CD14-positive monocyte (primary cell): ENCODE results near the gene SLC36A1. TPM values are rescaled to one million over a fixed set of nuclear protein-coding genes. Genes with fewer than 3 reads are reported as not detected.
A peak's percentile ranks its signal among the peaks of the same experiment; 100 is the strongest.

Source experiments
- DNase-seq, 3 donors: peaks; one replicate each; pipeline ENCODE4 v3.0.0-alpha.2; 2011 to 2022
- H2AFZ ChIP-seq: 2 replicates; pipeline ENCODE4 v1.6.0; 2012; ENCODE audit warnings: mild to moderate bottlenecking, low read depth, low read length, inconsistent platforms; ENCODE audit not compliant: insufficient read depth, poor library complexity, severe bottlenecking
- H3K27ac ChIP-seq, 2 donors: 1 replicate in 1 of 2; 2 replicates in 1 of 2; pipeline ENCODE4 v1.5.1; 2012 to 2013; ENCODE audit warnings: low read length in 2 of 2, control low read depth in 1 of 2, inconsistent platforms in 1 of 2, low read depth in 1 of 2, mild to moderate bottlenecking in 1 of 2
- H3K27me3 ChIP-seq, 2 donors: one replicate each; pipeline versions ENCODE4 v1.6.0 to v1.6.1; 2011 to 2013; ENCODE audit warnings: low read length in 2 of 2; ENCODE audit not compliant: control insufficient read depth in 2 of 2, insufficient read depth in 2 of 2
- H3K36me3 ChIP-seq, 2 donors: replicated peaks in 1 of 2; 1 replicate in 1 of 2; 2 replicates in 1 of 2; pipeline versions ENCODE4 v1.5.1 to v1.6.1; 2012 to 2013; ENCODE audit warnings: low read length in 2 of 2, control low read depth in 1 of 2, inconsistent platforms in 1 of 2, mild to moderate bottlenecking in 1 of 2; ENCODE audit not compliant: insufficient read depth in 2 of 2, control insufficient read depth in 1 of 2
- H3K4me1 ChIP-seq, 2 donors: 1 replicate in 1 of 2; 2 replicates in 1 of 2; pipeline versions ENCODE4 v1.5.1 to v1.6.1; 2012 to 2013; ENCODE audit warnings: low read length in 2 of 2, control low read depth in 1 of 2, inconsistent platforms in 1 of 2, mild to moderate bottlenecking in 1 of 2, moderate library complexity in 1 of 2; ENCODE audit not compliant: insufficient read depth in 2 of 2, control insufficient read depth in 1 of 2
- H3K4me2 ChIP-seq: replicated peaks from 2 replicates; pipeline ENCODE3; 2012; ENCODE audit warnings: low read length, moderate library complexity, mild to moderate bottlenecking; ENCODE audit not compliant: poor library complexity, severe bottlenecking; ENCODE audit errors: extremely low read depth
- H3K4me3 ChIP-seq, 3 experiments: fragments of 200-600 bp in 1 of 3; sonication (generic) in 1 of 3; replicated peaks in 1 of 3; 1 replicate in 2 of 3; 2 replicates in 1 of 3; pipeline ENCODE4 v1.5.1; 2011 to 2013; ENCODE audit warnings: low read length in 3 of 3, mild to moderate bottlenecking in 3 of 3, control low read depth in 2 of 3, low read depth in 2 of 3, inconsistent platforms in 1 of 3, moderate library complexity in 1 of 3
- H3K79me2 ChIP-seq: 2 replicates; pipeline ENCODE4 v1.6.0; 2012; ENCODE audit warnings: mild to moderate bottlenecking, control low read depth, inconsistent platforms, low read length, moderate library complexity; ENCODE audit not compliant: insufficient read depth
- H3K9ac ChIP-seq: 2 replicates; pipeline ENCODE4 v1.6.0; 2017; ENCODE audit warnings: low read length, mild to moderate bottlenecking; ENCODE audit not compliant: insufficient read depth, poor library complexity, severe bottlenecking
- H3K9me3 ChIP-seq, 2 donors: replicated peaks in 1 of 2; 1 replicate in 1 of 2; 2 replicates in 1 of 2; pipeline versions ENCODE4 v1.5.1 to v1.6.1; 2012 to 2013; ENCODE audit warnings: low read length in 2 of 2, control low read depth in 1 of 2; ENCODE audit not compliant: control insufficient read depth in 1 of 2, insufficient read depth in 1 of 2
- H4K20me1 ChIP-seq: 2 replicates; pipeline ENCODE4 v1.6.0; 2012; ENCODE audit warnings: mild to moderate bottlenecking, low read length, control low read depth, moderate library complexity; ENCODE audit not compliant: insufficient read depth
- H3K27ac Mint-ChIP-seq, 7 donors: one replicate each; pipeline ENCODE4 v1.8.0; 2020; ENCODE audit warnings: mild to moderate bottlenecking in 7 of 7, mixed read lengths in 7 of 7, moderate library complexity in 6 of 7, inconsistent platforms in 2 of 7
- H3K27me3 Mint-ChIP-seq, 3 donors: one replicate each; pipeline ENCODE4 v1.8.0; 2021 to 2022; ENCODE audit warnings: low read depth in 3 of 3, mild to moderate bottlenecking in 3 of 3, mixed read lengths in 3 of 3, moderate library complexity in 3 of 3, inconsistent platforms in 1 of 3
- H3K36me3 Mint-ChIP-seq, 2 donors: one replicate each; pipeline ENCODE4 v1.8.0; 2020; ENCODE audit warnings: mixed read lengths in 2 of 2, inconsistent platforms in 1 of 2, mild to moderate bottlenecking in 1 of 2
- H3K4me1 Mint-ChIP-seq: one replicate; pipeline ENCODE4 v1.8.0; 2020; ENCODE audit warnings: mild to moderate bottlenecking, mixed read lengths
- H3K4me3 Mint-ChIP-seq, 2 donors: one replicate each; pipeline ENCODE4 v1.8.0; 2020; ENCODE audit warnings: mild to moderate bottlenecking in 2 of 2, mixed read lengths in 2 of 2, moderate library complexity in 1 of 2
- H3K9me3 Mint-ChIP-seq, 7 donors: one replicate each; pipeline ENCODE4 v1.8.0; 2020 to 2022; ENCODE audit warnings: mixed read lengths in 7 of 7, mild to moderate bottlenecking in 6 of 7, moderate library complexity in 6 of 7, inconsistent platforms in 2 of 7
- CTCF ChIP-seq: fragments of 200-600 bp; IDR thresholded peaks from one replicate; pipeline ENCODE4 v1.8.0; 2022; ENCODE audit warnings: antibody characterized with exemption, mild to moderate bottlenecking
- WGBS: methylation state at CpG from one replicate; pipeline ENCODE4 v1.1.5; 2013; ENCODE audit warnings: missing lambda C conversion rate; ENCODE audit not compliant: insufficient coverage; 5-methylcytosine and 5-hydroxymethylcytosine counted together
- intact Hi-C, 2 donors: fragments of 100-400 bp; cut with micrococcal nuclease; formaldehyde crosslinking; loops; one replicate each; pipeline versions ENCODE4 v1.15.0 to v1.15.1; 2023
- polyA plus RNA-seq, 3 donors: library from polyadenylated mRNA; depleted of rRNA in 1 of 3; unstranded in 2 of 3; stranded (reverse) in 1 of 3; fragments of 300-500 nt in 2 of 3; fragments of >200 nt in 1 of 3; fragmentation: Illumina TruSeq in 2 of 3; gene quantifications; 1 replicate in 2 of 3; 2 replicates in 1 of 3; pipeline ENCODE4 v1.2.3, GENCODE V29; 2012 to 2021

The SLC36A1 gene
- polyA plus RNA-seq, 3 donors = 5.3 to 29.4 (median 6.8) TPM

GRCh38 chr5:151497391-151498002 lies 50.1 kb downstream of the SLC36A1 start:
- no peaks in the 10 kb centered on the region for H4K20me1 ChIP-seq
- H3K4me1 ChIP-seq = peaks cover 12 to 16% of the 10 kb centered on the region in 2 donors
- 30% methylated on average over 2 of the region's 3 CpGs for WGBS
- H3K4me3 ChIP-seq = no peak overlapping the region
- no peak for TF ChIP-seq CTCF
- no peak overlapping the region for H3K9ac ChIP-seq
- no peaks in the 10 kb centered on the region for H3K79me2 ChIP-seq
- H3K36me3 ChIP-seq = peaks cover 7 to 41% of the 10 kb centered on the region in 2 donors
- intact Hi-C loops = no loop called here
- H3K36me3 Mint-ChIP-seq = peaks cover 30 to 46% of the 10 kb centered on the region in 2 donors
- H3K4me1 Mint-ChIP-seq = peaks cover 33% of the 10 kb centered on the region
- no peak overlapping the region for H2AFZ ChIP-seq
- H3K27ac ChIP-seq = peak overlapping the region in 1 of 2 donors; percentile 45
- no peak for DNase-seq
- H3K27me3 Mint-ChIP-seq = peaks cover 0 to 2% (median 1%) of the 10 kb centered on the region in 3 donors
- no peaks in the 10 kb centered on the region for H3K9me3 ChIP-seq
- no peaks in the 10 kb centered on the region for H3K9me3 Mint-ChIP-seq
- peak overlapping the region in 2 of 7 donors; percentile 6 to 52 for H3K27ac Mint-ChIP-seq
- no peak overlapping the region for H3K4me2 ChIP-seq
- no peak overlapping the region for H3K4me3 Mint-ChIP-seq
- H3K27me3 ChIP-seq = no peaks in the 10 kb centered on the region

GRCh38 chr5:151498395-151499155 lies 51.2 kb downstream of the SLC36A1 start:
- Histone ChIP-seq H3K27me3 (no peaks in the 10 kb centered on the region), H2AFZ (no peak overlapping the region), H3K9ac (no peak overlapping the region), H3K36me3 (peaks cover 0 to 36% of the 10 kb centered on the region in 2 donors), H3K4me3 (no peak overlapping the region), H3K27ac (peak overlapping the region in 1 of 2 donors; percentile 36), H4K20me1 (no peaks in the 10 kb centered on the region), H3K4me2 (no peak overlapping the region), H3K9me3 (no peaks in the 10 kb centered on the region), H3K79me2 (no peaks in the 10 kb centered on the region), H3K4me1 (peaks cover 12 to 16% of the 10 kb centered on the region in 2 donors)
- Mint-ChIP-seq H3K27me3 (peaks cover 0 to 2% (median 1%) of the 10 kb centered on the region in 3 donors), H3K4me3 (no peak overlapping the region), H3K36me3 (peaks cover 21 to 41% of the 10 kb centered on the region in 2 donors), H3K27ac (peak overlapping the region in 4 of 7 donors; percentile 1 to 46 (median 30)), H3K4me1 (peaks cover 25% of the 10 kb centered on the region), H3K9me3 (no peaks in the 10 kb centered on the region)
- intact Hi-C loops = no loop called here
- DNase-seq = no peak
- no peak for TF ChIP-seq CTCF
- WGBS = 72% methylated on average over 5 of the region's 8 CpGs
